H1 (cell line): ENCODE data around the gene OR10P1. TPM values are rescaled to one million over a fixed set of nuclear protein-coding genes. Genes with fewer than 3 reads are reported as not detected.

Experiments used
- polyA plus RNA-seq, 7 experiments: library from polyadenylated mRNA; depleted of rRNA in 3 of 7; stranded (reverse) in 5 of 7; unstranded in 2 of 7; fragments of >200 nt in 5 of 7; fragments of 200-250 nt in 2 of 7; gene quantifications; 1 replicate in 5 of 7; 2 replicates in 1 of 7; 4 replicates in 1 of 7; pipeline versions ENCODE4 v1.2.1 to v1.2.3, GENCODE V29; 2011 to 2013; ENCODE audit warnings: missing spikeins in 2 of 7, mixed read lengths in 2 of 7
- small RNA-seq: library from polyadenylated mRNA; stranded (forward); fragments of <200 nt; extraction: miRNeasy Mini kit (QIAGEN cat#:217004); gene quantifications from one replicate; pipeline ENCODE3, GENCODE V24; 2013; ENCODE audit not compliant: insufficient read depth
- total RNA-seq: library from RNA; stranded (reverse); fragmentation: NEBNext Ultra II Directional; extraction: Animal tissue kit (Norgen Biotek cat#: 25700); gene quantifications from 2 replicates; pipeline ENCODE4 v1.2.1, GENCODE V29; 2021

Gene OR10P1
- total and polyA plus RNA-seq, 2 of the 8 experiments (the other 6 are each of a cell fraction or from before 2014, with no cell fraction given) = not detected

Small RNAs within 50 kb of the gene (small RNA-seq; reads per million reads assigned to genes)
- gene AC009779.5 = not detected

Other genes with a start within 250 kb of the OR10P1 start
- not detected in 2 replicates for gene OR6C65, start 236.4 kb upstream of the OR10P1 start, total RNA-seq
- not detected in 2 replicates for gene OR6C65, start 236.4 kb upstream of the OR10P1 start, polyA plus RNA-seq (2011; rRNA removed)
- gene OR6C76, start 210.6 kb upstream of the OR10P1 start, total RNA-seq = not detected in 2 replicates
- gene OR6C76, start 210.6 kb upstream of the OR10P1 start, polyA plus RNA-seq (2011; rRNA removed) = not detected in 2 replicates
- not detected in 2 replicates for gene OR6C2, start 192.8 kb upstream of the OR10P1 start, total RNA-seq
- not detected in 2 replicates for gene OR6C2, start 192.8 kb upstream of the OR10P1 start, polyA plus RNA-seq (2011; rRNA removed)
- not detected in 2 replicates for gene OR6C70, start 166.8 kb upstream of the OR10P1 start, total RNA-seq
- gene OR6C70, start 166.8 kb upstream of the OR10P1 start, polyA plus RNA-seq (2011; rRNA removed) = not detected in 2 replicates
- not detected in 2 replicates for gene OR6C68, start 144.5 kb upstream of the OR10P1 start, total RNA-seq
- not detected in 2 replicates for gene OR6C68, start 144.5 kb upstream of the OR10P1 start, polyA plus RNA-seq (2011; rRNA removed)
- not detected in 2 replicates for gene OR6C4, start 87.3 kb upstream of the OR10P1 start, total RNA-seq
- not detected in 2 replicates for gene OR6C4, start 87.3 kb upstream of the OR10P1 start, polyA plus RNA-seq (2011; rRNA removed)
- gene OR2AP1, start 64.4 kb upstream of the OR10P1 start, total RNA-seq = not detected in 2 replicates
- gene OR2AP1, start 64.4 kb upstream of the OR10P1 start, polyA plus RNA-seq (2011; rRNA removed) = not detected in 2 replicates
- gene ITGA7, start 71.0 kb downstream of the OR10P1 start, total RNA-seq = 76.4 and 86.1 TPM in 2 replicates
- 57.6 and 81.5 TPM in 2 replicates for gene ITGA7, start 71.0 kb downstream of the OR10P1 start, polyA plus RNA-seq (2011; rRNA removed)
- 84.3 and 91.1 TPM in 2 replicates for gene BLOC1S1, start 79.2 kb downstream of the OR10P1 start, total RNA-seq
- gene BLOC1S1, start 79.2 kb downstream of the OR10P1 start, polyA plus RNA-seq (2011; rRNA removed) = 149 and 185 TPM in 2 replicates
- gene RDH5, start 83.5 kb downstream of the OR10P1 start, total RNA-seq = 4.2 and 4.5 TPM in 2 replicates
- gene RDH5, start 83.5 kb downstream of the OR10P1 start, polyA plus RNA-seq (2011; rRNA removed) = 6.0 and 7.1 TPM in 2 replicates
- gene CD63, start 92.1 kb downstream of the OR10P1 start, total RNA-seq = 440 and 460 TPM in 2 replicates
- gene CD63, start 92.1 kb downstream of the OR10P1 start, polyA plus RNA-seq (2011; rRNA removed) = 525 and 526 TPM in 2 replicates
- 15.1 and 18.2 TPM in 2 replicates for gene GDF11, start 106.2 kb downstream of the OR10P1 start, total RNA-seq
- gene GDF11, start 106.2 kb downstream of the OR10P1 start, polyA plus RNA-seq (2011; rRNA removed) = 12.1 and 17.6 TPM in 2 replicates
- 114 and 117 TPM in 2 replicates for gene SARNP, start 180.8 kb downstream of the OR10P1 start, total RNA-seq
- 140 and 226 TPM in 2 replicates for gene SARNP, start 180.8 kb downstream of the OR10P1 start, polyA plus RNA-seq (2011; rRNA removed)
- 34.1 and 39.0 TPM in 2 replicates for gene ORMDL2, start 181.1 kb downstream of the OR10P1 start, total RNA-seq
- 50.4 and 65.6 TPM in 2 replicates for gene ORMDL2, start 181.1 kb downstream of the OR10P1 start, polyA plus RNA-seq (2011; rRNA removed)
- 32.3 and 34.3 TPM in 2 replicates for gene DNAJC14, start 192.7 kb downstream of the OR10P1 start, total RNA-seq
- 14.7 and 18.5 TPM in 2 replicates for gene DNAJC14, start 192.7 kb downstream of the OR10P1 start, polyA plus RNA-seq (2011; rRNA removed)
- gene MMP19, start 206.0 kb downstream of the OR10P1 start, total RNA-seq = 2.6 and 2.7 TPM in 2 replicates
- gene MMP19, start 206.0 kb downstream of the OR10P1 start, polyA plus RNA-seq (2011; rRNA removed) = 2.8 and 3.3 TPM in 2 replicates